Esophagus muscularis mucosa (tissue), 4 donors: Measurements from ENCODE around the gene PSENEN. TPM values are rescaled to one million over a fixed set of nuclear protein-coding genes. Genes with fewer than 3 reads are reported as not detected.

Source experiments
- DNase-seq: peaks from one replicate; pipeline ENCODE4 v3.0.0-alpha.2; 2017; ENCODE audit errors: extremely low spot score
- H3K27ac ChIP-seq, 4 donors: fragments of 200-600 bp; sonication (generic); replicated peaks in 1 of 4; 1 replicate in 3 of 4; 2 replicates in 1 of 4; pipeline ENCODE4 v1.5.1; 2016 to 2019; ENCODE audit warnings: mild to moderate bottlenecking in 1 of 4
- H3K27me3 ChIP-seq, 4 donors: fragments of 200-600 bp; sonication (generic); one replicate each; pipeline versions ENCODE4 v1.5.1 to v1.6.0; 2016 to 2019
- H3K36me3 ChIP-seq, 4 donors: fragments of 200-600 bp; sonication (generic); one replicate each; pipeline ENCODE4 v1.5.1; 2016 to 2019
- H3K4me1 ChIP-seq, 4 donors: fragments of 200-600 bp; sonication (generic); one replicate each; pipeline ENCODE4 v1.5.1; 2016 to 2019
- H3K4me3 ChIP-seq, 4 donors: fragments of 200-600 bp; sonication (generic); 1 replicate in 2 of 4; 2 replicates in 2 of 4; pipeline ENCODE4 v1.5.1; 2016 to 2019; ENCODE audit warnings: mild to moderate bottlenecking in 4 of 4, moderate library complexity in 1 of 4
- H3K9me3 ChIP-seq, 4 donors: fragments of 200-600 bp; sonication (generic); 1 replicate in 3 of 4; 2 replicates in 1 of 4; pipeline ENCODE4 v1.5.1; 2016 to 2019
- EP300 ChIP-seq: sonication (generic); formaldehyde crosslinking; IDR thresholded peaks from one replicate; pipeline ENCODE4 v1.6.1; 2017; ENCODE audit warnings: antibody characterized with exemption
- POLR2A ChIP-seq: fragments of 450-650 bp; IDR thresholded peaks from one replicate; pipeline ENCODE4 v1.6.1; 2017; ENCODE audit warnings: antibody characterized with exemption, moderate library complexity, mild to moderate bottlenecking, low read depth
- POLR2AphosphoS5 ChIP-seq, 2 donors: sonication (generic); formaldehyde crosslinking; IDR thresholded peaks; one replicate each; pipeline ENCODE4 v1.6.1; 2017; ENCODE audit warnings: antibody characterized with exemption in 2 of 2
- WGBS: methylation state at CpG from one replicate; pipeline ENCODE4 v1.1.5; 2018; 5-methylcytosine and 5-hydroxymethylcytosine counted together
- intact Hi-C: fragments of 100-400 bp; cut with DNase I; formaldehyde crosslinking; loops from one replicate; pipeline ENCODE4 v1.15.1; 2023
- total RNA-seq, 4 donors: library from RNA; depleted of rRNA; stranded (reverse); fragments of >200 nt; gene quantifications; one replicate each; pipeline versions ENCODE4 v1.1.0 to v1.2.1, GENCODE V29; 2016
- TF ChIP-seq, protein P1 (sequence below), 3 experiments: fragments of 200-600 bp in 2 of 3; fragments of 450-650 bp in 1 of 3; sonication (generic) in 2 of 3; IDR thresholded peaks; one replicate each; pipeline ENCODE4 v1.5.1; 2017 to 2019; ENCODE audit warnings: antibody characterized with exemption in 3 of 3, mild to moderate bottlenecking in 2 of 3, moderate library complexity in 1 of 3

The PSENEN gene
- total RNA-seq, 4 donors from 2014 or later, result 27.4 to 48.7 (median 33.8) TPM

DNA sequence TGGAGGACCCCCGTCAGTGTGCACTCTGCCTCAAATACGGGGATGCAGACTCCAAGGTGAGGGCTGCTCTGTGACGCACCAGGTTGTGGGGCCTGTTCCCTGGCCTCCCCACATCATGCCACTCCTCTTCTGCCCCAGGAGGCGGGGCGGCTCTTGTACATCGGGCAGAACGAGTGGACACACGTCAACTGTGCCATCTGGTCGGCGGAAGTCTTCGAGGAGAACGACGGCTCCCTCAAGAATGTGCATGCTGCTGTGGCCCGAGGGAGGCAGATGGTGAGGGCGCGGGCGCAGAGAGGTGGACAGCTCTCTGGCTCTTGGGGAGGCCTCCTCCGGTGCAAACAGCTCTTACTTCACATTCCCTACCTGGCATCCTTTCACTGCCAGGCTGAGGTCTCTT is 16.4 kb upstream of the PSENEN start:
- Histone ChIP-seq H3K27me3 (no peaks in the 10 kb centered on the region), H3K9me3 (no peaks in the 10 kb centered on the region), H3K36me3 (peaks cover 94 to 100% (median 99%) of the 10 kb centered on the region in 4 donors), H3K4me1 (no peaks in the 10 kb centered on the region), H3K4me3 (no peak overlapping the region), H3K27ac (no peak overlapping the region)
- WGBS, result 88% methylated on average over 17 of the region's 18 CpGs
- DNase-seq, result no peak
- no peak for TF ChIP-seq EP300
- TF ChIP-seq POLR2A, result no peak
- TF ChIP-seq, protein P1, sequence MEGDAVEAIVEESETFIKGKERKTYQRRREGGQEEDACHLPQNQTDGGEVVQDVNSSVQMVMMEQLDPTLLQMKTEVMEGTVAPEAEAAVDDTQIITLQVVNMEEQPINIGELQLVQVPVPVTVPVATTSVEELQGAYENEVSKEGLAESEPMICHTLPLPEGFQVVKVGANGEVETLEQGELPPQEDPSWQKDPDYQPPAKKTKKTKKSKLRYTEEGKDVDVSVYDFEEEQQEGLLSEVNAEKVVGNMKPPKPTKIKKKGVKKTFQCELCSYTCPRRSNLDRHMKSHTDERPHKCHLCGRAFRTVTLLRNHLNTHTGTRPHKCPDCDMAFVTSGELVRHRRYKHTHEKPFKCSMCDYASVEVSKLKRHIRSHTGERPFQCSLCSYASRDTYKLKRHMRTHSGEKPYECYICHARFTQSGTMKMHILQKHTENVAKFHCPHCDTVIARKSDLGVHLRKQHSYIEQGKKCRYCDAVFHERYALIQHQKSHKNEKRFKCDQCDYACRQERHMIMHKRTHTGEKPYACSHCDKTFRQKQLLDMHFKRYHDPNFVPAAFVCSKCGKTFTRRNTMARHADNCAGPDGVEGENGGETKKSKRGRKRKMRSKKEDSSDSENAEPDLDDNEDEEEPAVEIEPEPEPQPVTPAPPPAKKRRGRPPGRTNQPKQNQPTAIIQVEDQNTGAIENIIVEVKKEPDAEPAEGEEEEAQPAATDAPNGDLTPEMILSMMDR (IDR thresholded peaks at IDR 0.05), result no peak
- intact Hi-C loops, result no loop called here

DNA sequence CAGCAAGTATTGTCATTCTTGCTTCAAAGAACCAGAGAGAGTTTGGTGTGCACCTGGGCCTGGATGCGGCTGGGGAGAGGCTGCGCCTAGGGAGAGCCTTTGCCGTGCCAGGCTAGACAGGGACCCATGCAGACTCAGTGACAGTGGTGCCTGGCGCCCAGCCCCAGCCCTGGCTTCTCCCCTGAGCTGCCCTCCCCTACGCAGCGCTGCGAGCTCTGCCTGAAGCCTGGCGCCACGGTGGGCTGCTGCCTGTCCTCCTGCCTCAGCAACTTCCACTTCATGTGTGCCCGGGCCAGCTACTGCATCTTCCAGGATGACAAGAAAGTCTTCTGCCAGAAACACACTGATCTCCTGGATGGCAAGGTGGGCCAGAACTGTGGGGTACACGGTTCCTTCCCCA is 15.7 kb upstream of the PSENEN start:
- no peaks in the 10 kb centered on the region for H3K4me1 ChIP-seq
- no peak overlapping the region for H3K4me3 ChIP-seq
- intact Hi-C loops, result no loop called here
- 88% methylated on average over 11 of the region's 11 CpGs for WGBS
- TF ChIP-seq POLR2A (no peak), EP300 (no peak), POLR2AphosphoS5 (IDR thresholded peaks at IDR 0.05) (no peak)
- TF ChIP-seq, protein P1 (IDR thresholded peaks at IDR 0.05), result no peak
- H3K36me3 ChIP-seq, result peaks cover 95 to 100% (median 99%) of the 10 kb centered on the region in 4 donors
- DNase-seq, result no peak
- no peaks in the 10 kb centered on the region for H3K9me3 ChIP-seq
- no peak overlapping the region for H3K27ac ChIP-seq
- H3K27me3 ChIP-seq, result no peaks in the 10 kb centered on the region

DNA sequence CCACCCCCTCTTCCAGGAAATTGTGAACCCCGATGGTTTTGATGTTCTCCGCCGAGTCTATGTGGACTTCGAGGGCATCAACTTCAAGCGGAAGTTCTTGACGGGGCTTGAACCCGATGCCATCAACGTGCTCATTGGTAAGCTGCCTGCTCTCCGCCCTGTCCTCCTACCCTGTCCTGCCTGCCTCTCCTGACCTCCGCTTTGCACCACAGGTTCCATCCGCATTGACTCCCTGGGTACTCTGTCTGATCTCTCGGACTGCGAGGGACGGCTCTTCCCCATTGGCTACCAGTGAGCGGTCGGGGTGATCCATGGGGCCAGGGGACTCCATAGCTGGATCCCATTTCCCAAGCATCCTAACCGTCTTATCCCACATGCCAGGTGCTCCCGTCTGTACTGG is 15.1 kb upstream of the PSENEN start:
- H3K4me3 ChIP-seq, result no peak overlapping the region
- no peaks in the 10 kb centered on the region for H3K9me3 ChIP-seq
- H3K4me1 ChIP-seq, result no peaks in the 10 kb centered on the region
- H3K36me3 ChIP-seq, result peaks cover 93 to 100% (median 99%) of the 10 kb centered on the region in 4 donors
- intact Hi-C loops, result no loop called here
- H3K27me3 ChIP-seq, result no peaks in the 10 kb centered on the region
- WGBS, result 93% methylated on average over 18 of the region's 18 CpGs
- no peak overlapping the region for H3K27ac ChIP-seq
- TF ChIP-seq POLR2AphosphoS5 (IDR thresholded peaks at IDR 0.05) (no peak), POLR2A (no peak), EP300 (no peak)
- TF ChIP-seq, protein P1 (IDR thresholded peaks at IDR 0.05), result no peak
- no peak for DNase-seq

DNA sequence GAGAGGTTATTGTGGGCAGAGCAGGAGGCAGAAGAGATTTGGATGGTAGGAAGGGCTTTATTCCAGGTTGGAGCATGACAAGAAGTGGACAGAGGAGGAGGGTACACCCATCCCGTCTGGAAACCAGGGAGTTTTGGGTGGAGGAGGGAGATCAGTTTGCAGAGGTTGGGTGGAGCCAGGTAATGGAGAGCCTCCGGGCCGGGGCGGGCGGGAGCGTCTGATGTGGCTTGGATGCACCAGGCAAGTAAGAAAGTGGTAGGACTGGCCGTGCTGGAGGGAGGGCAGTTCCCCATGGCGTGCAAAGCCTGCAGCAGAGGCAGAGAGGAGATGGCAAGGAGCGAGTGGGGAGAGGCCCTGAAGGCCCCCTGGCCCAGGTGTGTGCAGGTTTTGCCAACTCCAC is 14.1 kb upstream of the PSENEN start:
- intact Hi-C loops, result no loop called here

More for the DNA sequence above, 14.1 kb upstream of the PSENEN start:
- Histone ChIP-seq H3K4me1 (no peaks in the 10 kb centered on the region), H3K27ac (no peak overlapping the region), H3K9me3 (no peaks in the 10 kb centered on the region), H3K27me3 (no peaks in the 10 kb centered on the region), H3K4me3 (no peak overlapping the region), H3K36me3 (peaks cover 85 to 100% (median 98%) of the 10 kb centered on the region in 4 donors)
- WGBS, result 75% methylated on average over 9 of the region's 9 CpGs
- no peak for TF ChIP-seq EP300
- no peak for TF ChIP-seq POLR2AphosphoS5 (IDR thresholded peaks at IDR 0.05)
- TF ChIP-seq POLR2A, result no peak
- TF ChIP-seq, protein P1 (IDR thresholded peaks at IDR 0.05), result no peak
- DNase-seq, result no peak
